ENCODE measurements around the gene KIF24. TPM values are rescaled to one million over a fixed set of nuclear protein-coding genes. Genes with fewer than 3 reads are reported as not detected.
"Not testable (repeated sequence)": the region's sequence is repeated elsewhere in the genome, so short reads cannot be mapped to it uniquely, and the experiment has no call there.

The KIF24 gene
- total RNA-seq, 2 donors from 2014 or later, result 3.4 to 8.7 TPM

GRCh38 chr9:34328500-34328986 is 525 bp downstream of the KIF24 start:
- no peak for DNase-seq (ENCODE audit: low spot score)
- peaks cover 24 to 36% of the 10 kb centered on the region in 2 donors for H3K4me1 Mint-ChIP-seq (ENCODE audit: low read depth in 2 of 2)
- no peaks in the 10 kb centered on the region for H3K27me3 Mint-ChIP-seq
- no peaks in the 10 kb centered on the region for H3K9me3 Mint-ChIP-seq
- H3K36me3 Mint-ChIP-seq, result no peaks in the 10 kb centered on the region
- peak overlapping the region; percentile 95 for H3K4me3 Mint-ChIP-seq
- peak overlapping the region; percentile 97 to 98 for H3K27ac Mint-ChIP-seq
- ATAC-seq, result no peak

- Mint-ChIP-seq H3K36me3 (no peaks in the 10 kb centered on the region), H3K27ac (no peak overlapping the region), H3K9me3 (no peaks in the 10 kb centered on the region), H3K4me1 (ENCODE audit: low read depth in 2 of 2) (peaks cover 17 to 26% of the 10 kb centered on the region in 2 donors), H3K4me3 (no peak overlapping the region), H3K27me3 (no peaks in the 10 kb centered on the region)
- ATAC-seq (no peak), DNase-seq (ENCODE audit: low spot score) (no peak)
Measured at GRCh38 chr9:34326690-34327089, 2.4 kb downstream of the KIF24 start.

- Mint-ChIP-seq H3K4me3 (no peak overlapping the region), H3K27me3 (no peaks in the 10 kb centered on the region), H3K27ac (no peak overlapping the region), H3K9me3 (no peaks in the 10 kb centered on the region), H3K4me1 (ENCODE audit: low read depth in 2 of 2) (peaks cover 2 to 3% of the 10 kb centered on the region in 2 donors), H3K36me3 (no peaks in the 10 kb centered on the region)
- DNase-seq (ENCODE audit: low spot score) (no peak), ATAC-seq (no peak)
Measured at GRCh38 chr9:34322899-34323591, 6.0 kb downstream of the KIF24 start.

DNA sequence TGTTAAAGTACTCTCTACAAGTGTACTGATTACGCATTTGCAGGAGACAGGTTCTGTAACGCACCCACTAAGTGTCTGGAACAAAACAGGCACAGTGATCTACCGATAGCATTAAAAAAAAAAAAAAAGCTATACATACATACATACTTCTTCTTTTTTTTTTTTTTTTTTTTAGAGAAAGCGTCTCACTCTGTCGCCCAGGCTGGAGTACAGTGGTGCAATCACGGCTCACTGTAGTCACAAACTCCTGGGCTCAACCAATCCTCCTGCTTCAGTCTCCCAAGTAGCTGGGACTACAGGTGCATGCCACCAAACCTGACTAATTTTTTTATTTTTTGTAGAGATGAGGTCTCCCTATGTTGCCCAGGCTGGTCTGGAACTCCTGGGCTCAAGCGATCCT is 7.6 kb downstream of the KIF24 start:
- H3K4me1 Mint-ChIP-seq (ENCODE audit: low read depth in 2 of 2), result peaks cover 0 to 2% of the 10 kb centered on the region in 2 donors
- H3K36me3 Mint-ChIP-seq, result no peaks in the 10 kb centered on the region
- no peak overlapping the region for H3K27ac Mint-ChIP-seq
- no peak for ATAC-seq
- no peaks in the 10 kb centered on the region for H3K9me3 Mint-ChIP-seq
- H3K4me3 Mint-ChIP-seq, result no peak overlapping the region
- no peaks in the 10 kb centered on the region for H3K27me3 Mint-ChIP-seq
- no peak for DNase-seq (ENCODE audit: low spot score)

DNA sequence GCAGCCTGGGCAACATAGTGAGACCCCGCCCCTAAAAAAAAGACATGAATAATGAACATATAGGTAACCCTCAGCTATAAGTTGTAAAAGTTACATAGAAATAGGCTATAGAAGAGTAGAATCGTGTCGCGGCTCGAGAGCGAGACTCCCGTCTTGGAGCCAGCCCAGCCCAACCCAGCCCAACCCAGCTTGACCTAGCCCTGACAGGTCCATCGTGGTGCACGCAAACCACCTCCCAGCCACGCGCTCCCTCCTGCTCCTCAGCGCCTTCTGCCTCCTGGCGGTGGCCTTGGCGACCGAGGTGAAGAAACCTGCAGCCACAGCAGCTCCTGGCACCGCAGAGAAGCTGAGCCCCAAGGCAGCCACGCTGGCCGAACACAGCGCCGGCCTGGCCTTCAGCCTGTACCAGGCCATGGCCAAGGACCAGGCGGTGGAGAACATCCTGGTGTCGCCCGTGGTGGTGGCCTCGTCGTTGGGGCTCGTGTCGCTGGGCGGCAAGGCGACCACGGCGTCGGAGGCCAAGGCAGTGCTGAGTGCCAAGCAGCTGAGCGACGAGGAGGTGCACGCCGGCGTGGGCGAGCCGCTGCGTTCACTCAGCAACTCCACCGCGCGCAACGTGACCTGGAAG is 10.8 kb downstream of the KIF24 start:
- peak in 1 of 2 donors; percentile 38 for ATAC-seq
- Mint-ChIP-seq H3K27me3 (no peaks in the 10 kb centered on the region), H3K4me3 (no peak overlapping the region), H3K27ac (no peak overlapping the region), H3K4me1 (ENCODE audit: low read depth in 2 of 2) (peaks cover 0 to 2% of the 10 kb centered on the region in 2 donors), H3K9me3 (no peaks in the 10 kb centered on the region), H3K36me3 (no peaks in the 10 kb centered on the region)
- DNase-seq (ENCODE audit: low spot score), result no peak

DNA sequence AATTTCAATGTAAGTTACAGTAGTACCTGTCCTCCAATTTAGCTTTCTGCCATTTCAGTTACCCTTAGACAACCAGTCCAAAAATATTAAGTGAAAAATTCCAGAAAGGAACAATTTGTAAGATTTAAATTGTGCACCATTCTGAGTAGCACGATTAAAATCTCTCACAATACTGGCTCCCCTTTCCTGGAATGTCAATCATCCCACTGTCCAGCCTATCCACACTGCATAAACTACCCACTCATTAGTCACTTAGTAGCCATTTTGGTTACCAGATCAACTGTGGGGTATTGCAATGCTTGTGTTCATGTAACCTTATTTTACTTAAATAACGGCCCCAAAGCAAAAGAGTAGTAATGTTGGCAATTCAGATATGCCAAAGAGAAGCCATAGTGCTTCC is 11.6 kb downstream of the KIF24 start:
- no peak for ATAC-seq
- Mint-ChIP-seq H3K36me3 (no peaks in the 10 kb centered on the region), H3K27me3 (no peaks in the 10 kb centered on the region), H3K4me1 (ENCODE audit: low read depth in 2 of 2) (peaks cover 0 to 2% of the 10 kb centered on the region in 2 donors), H3K9me3 (no peaks in the 10 kb centered on the region), H3K4me3 (no peak overlapping the region), H3K27ac (no peak overlapping the region)
- DNase-seq (ENCODE audit: low spot score), result no peak

DNA sequence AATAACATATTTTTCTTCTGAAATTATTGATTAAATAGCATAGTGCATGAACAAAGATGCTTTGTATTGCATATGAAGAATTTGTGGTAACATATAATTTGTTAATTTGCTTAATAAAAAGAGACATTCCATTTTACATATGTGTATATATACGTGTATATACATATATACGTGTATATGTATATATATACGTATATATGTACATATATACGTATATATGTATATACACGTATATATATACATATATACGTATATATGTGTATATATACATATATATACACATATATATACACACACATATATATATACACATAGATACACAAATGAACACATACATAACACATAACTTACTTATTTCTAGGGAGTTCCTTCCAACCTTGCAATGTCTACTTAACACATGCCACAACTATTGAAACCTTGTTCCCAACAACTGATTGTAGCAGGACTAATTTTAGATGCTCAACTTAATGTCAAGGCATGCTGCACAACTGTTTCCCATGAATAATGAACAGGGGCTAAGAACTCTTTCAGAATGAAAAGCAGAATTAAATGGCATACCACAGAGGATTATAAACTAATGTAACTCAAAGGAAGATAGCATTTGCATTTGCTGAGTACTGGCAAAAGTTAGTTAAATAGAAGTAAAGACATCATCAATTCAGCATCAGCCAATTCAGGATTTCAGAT is 17.4 kb downstream of the KIF24 start:
- H3K27me3 Mint-ChIP-seq, result no peaks in the 10 kb centered on the region
- H3K4me1 Mint-ChIP-seq (ENCODE audit: low read depth in 2 of 2), result no peaks in the 10 kb centered on the region
- no peak for DNase-seq (ENCODE audit: low spot score)
- H3K36me3 Mint-ChIP-seq, result no peaks in the 10 kb centered on the region
- no peaks in the 10 kb centered on the region for H3K9me3 Mint-ChIP-seq
- H3K27ac Mint-ChIP-seq, result no peak overlapping the region
- H3K4me3 Mint-ChIP-seq, result no peak overlapping the region
- no peak for ATAC-seq

GRCh38 chr9:34310215-34310614 is 18.9 kb downstream of the KIF24 start:
- DNase-seq (ENCODE audit: low spot score) (no peak), ATAC-seq (no peak)
- Mint-ChIP-seq H3K27ac (no peak overlapping the region), H3K4me1 (ENCODE audit: low read depth in 2 of 2) (no peaks in the 10 kb centered on the region), H3K36me3 (no peaks in the 10 kb centered on the region), H3K4me3 (no peak overlapping the region), H3K27me3 (no peaks in the 10 kb centered on the region), H3K9me3 (no peaks in the 10 kb centered on the region)

DNA sequence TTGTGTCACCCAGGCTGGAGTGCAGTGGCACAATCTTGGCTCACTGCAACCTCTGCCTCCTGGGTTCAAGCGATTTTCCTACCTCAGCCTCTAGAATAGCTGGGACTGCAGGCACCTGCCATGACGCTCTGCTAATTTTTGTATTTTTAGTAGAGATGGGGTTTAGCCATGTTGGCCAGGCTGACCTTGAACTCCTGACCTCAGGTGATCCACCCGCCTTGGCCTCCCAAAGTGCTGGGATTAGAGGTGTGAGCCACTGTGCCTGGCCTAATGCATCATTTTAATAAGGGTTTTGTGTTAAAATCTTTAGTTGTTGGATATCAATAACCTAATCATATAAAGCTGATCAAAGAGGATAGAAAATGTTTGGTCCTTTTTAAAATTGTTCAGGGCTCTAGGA is 20.8 kb downstream of the KIF24 start:
- not testable (repeated sequence) for H3K27me3 Mint-ChIP-seq; H3K4me1 Mint-ChIP-seq (ENCODE audit: low read depth in 2 of 2); H3K27ac Mint-ChIP-seq; ATAC-seq; H3K9me3 Mint-ChIP-seq; H3K4me3 Mint-ChIP-seq; DNase-seq (ENCODE audit: low spot score); H3K36me3 Mint-ChIP-seq

- H3K9me3 Mint-ChIP-seq; H3K4me3 Mint-ChIP-seq; ATAC-seq; H3K4me1 Mint-ChIP-seq (ENCODE audit: low read depth in 2 of 2); H3K36me3 Mint-ChIP-seq; H3K27me3 Mint-ChIP-seq; H3K27ac Mint-ChIP-seq; DNase-seq (ENCODE audit: low spot score): not testable (repeated sequence)
Measured at GRCh38 chr9:34301064-34301463, 28.0 kb downstream of the KIF24 start.

DNA sequence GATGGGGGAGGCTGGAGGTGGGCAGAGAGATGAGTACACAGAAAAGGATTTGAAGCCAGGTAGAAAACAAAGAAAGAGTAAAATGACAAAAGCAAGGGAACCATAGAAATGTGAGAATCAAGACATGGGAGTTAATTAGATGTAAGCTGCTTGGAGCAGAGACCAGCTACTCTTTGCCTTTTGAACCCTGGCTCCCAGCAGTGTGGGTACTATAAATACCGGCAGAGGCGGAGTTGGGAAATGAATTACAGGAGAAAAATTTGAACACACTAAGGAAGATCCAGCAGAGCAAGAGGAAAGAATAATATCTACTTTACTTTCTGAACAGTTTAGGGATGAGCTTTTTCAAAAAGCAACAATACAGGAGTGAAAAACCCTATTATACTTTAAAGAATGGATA is 36.5 kb downstream of the KIF24 start:
- H3K4me3 Mint-ChIP-seq, result no peak overlapping the region

DNA sequence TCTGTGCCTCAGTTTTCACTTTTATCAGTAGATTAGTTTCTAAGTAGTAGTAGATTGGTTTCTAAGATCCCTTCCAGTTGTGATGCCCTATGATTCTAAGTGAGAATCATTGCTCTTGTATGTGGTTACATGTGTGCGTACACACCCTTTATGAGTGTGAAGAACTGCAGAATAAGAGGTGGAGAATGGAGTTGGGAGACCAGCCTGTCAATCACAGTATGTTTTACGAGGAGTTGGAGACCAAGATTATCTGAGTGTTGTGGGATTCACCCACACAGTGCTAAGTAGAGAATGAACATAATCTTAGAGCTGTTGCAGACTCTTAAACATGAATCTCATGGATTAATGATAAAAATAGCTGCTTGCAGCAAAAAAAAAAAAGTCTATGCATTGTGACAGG is 37.6 kb downstream of the KIF24 start:
- Mint-ChIP-seq H3K27me3 (no peaks in the 10 kb centered on the region), H3K9me3 (no peaks in the 10 kb centered on the region), H3K27ac (no peak overlapping the region), H3K4me3 (no peak overlapping the region), H3K36me3 (no peaks in the 10 kb centered on the region), H3K4me1 (ENCODE audit: low read depth in 2 of 2) (no peaks in the 10 kb centered on the region)
- ATAC-seq, result no peak
- DNase-seq (ENCODE audit: low spot score), result no peak

More for the DNA sequence above, 36.5 kb downstream of the KIF24 start:
- Mint-ChIP-seq H3K4me1 (ENCODE audit: low read depth in 2 of 2) (no peaks in the 10 kb centered on the region), H3K9me3 (no peaks in the 10 kb centered on the region), H3K27ac (no peak overlapping the region), H3K36me3 (no peaks in the 10 kb centered on the region), H3K27me3 (no peaks in the 10 kb centered on the region)
- ATAC-seq (no peak), DNase-seq (ENCODE audit: low spot score) (no peak)

- H3K9me3 Mint-ChIP-seq, result no peaks in the 10 kb centered on the region
- H3K27ac Mint-ChIP-seq, result no peak overlapping the region
- no peak for DNase-seq (ENCODE audit: low spot score)
- no peaks in the 10 kb centered on the region for H3K36me3 Mint-ChIP-seq
- no peak overlapping the region for H3K4me3 Mint-ChIP-seq
- no peaks in the 10 kb centered on the region for H3K27me3 Mint-ChIP-seq
- no peaks in the 10 kb centered on the region for H3K4me1 Mint-ChIP-seq (ENCODE audit: low read depth in 2 of 2)
- no peak for ATAC-seq
Measured at GRCh38 chr9:34291023-34291422, 38.0 kb downstream of the KIF24 start.

- Mint-ChIP-seq H3K4me3 (no peak overlapping the region), H3K36me3 (no peaks in the 10 kb centered on the region), H3K27me3 (no peaks in the 10 kb centered on the region), H3K27ac (no peak overlapping the region), H3K4me1 (ENCODE audit: low read depth in 2 of 2) (no peaks in the 10 kb centered on the region), H3K9me3 (no peaks in the 10 kb centered on the region)
- ATAC-seq, result no peak
- no peak for DNase-seq (ENCODE audit: low spot score)
Measured at GRCh38 chr9:34289159-34289558, 39.9 kb downstream of the KIF24 start.

Data from natural killer cell treated with Interleukin-12 subunit alpha and Interleukin-12 subunit beta and Interleukin-15 and Interleukin-18, amount 100 ng/mL, for 72 hours (primary cell).